GM12872 (cell line): ENCODE measurements around the gene TRA2A.
A peak's percentile ranks its signal among the peaks of the same experiment; 100 is the strongest.

Experiments used
- TF ChIP-seq, protein P1 (sequence below): IDR thresholded peaks from 3 replicates; pipeline ENCODE4 v1.5.1; 2011; ENCODE audit warnings: low read depth, mild to moderate bottlenecking, low read length, moderate library complexity; ENCODE audit not compliant: insufficient read depth

Gene TRA2A

DNA sequence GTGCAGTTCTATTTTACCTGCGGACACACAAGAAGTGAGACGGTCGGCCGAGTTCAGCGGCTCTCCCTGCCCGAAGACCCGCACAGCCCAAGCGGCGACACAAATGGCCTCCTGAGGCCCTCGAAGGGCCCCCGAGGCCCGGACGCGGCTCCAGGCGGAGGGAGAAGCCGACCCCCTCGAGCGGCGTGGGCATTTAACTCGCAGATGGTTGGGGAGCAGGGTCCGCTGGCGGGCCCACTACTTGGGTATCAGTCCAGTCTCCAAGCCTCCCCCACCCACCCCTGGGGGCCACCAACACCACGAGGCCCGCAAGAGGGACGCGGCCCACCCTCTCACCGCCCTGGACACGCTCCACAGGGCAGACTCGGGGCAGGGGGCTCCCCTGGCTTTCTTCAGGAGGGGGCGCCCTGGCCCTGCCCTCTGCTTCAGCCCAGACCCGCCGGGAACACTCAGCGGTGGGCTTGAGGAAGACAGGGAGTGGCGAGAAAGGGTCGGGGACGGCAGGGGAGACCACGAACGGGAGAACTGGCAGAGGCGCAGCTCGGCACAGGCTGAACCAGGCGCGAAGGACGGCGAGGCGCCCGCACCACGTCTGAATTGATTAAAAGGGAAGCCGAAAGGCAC is 63.1 kb downstream of the TRA2A start:
- TF ChIP-seq, protein P1, sequence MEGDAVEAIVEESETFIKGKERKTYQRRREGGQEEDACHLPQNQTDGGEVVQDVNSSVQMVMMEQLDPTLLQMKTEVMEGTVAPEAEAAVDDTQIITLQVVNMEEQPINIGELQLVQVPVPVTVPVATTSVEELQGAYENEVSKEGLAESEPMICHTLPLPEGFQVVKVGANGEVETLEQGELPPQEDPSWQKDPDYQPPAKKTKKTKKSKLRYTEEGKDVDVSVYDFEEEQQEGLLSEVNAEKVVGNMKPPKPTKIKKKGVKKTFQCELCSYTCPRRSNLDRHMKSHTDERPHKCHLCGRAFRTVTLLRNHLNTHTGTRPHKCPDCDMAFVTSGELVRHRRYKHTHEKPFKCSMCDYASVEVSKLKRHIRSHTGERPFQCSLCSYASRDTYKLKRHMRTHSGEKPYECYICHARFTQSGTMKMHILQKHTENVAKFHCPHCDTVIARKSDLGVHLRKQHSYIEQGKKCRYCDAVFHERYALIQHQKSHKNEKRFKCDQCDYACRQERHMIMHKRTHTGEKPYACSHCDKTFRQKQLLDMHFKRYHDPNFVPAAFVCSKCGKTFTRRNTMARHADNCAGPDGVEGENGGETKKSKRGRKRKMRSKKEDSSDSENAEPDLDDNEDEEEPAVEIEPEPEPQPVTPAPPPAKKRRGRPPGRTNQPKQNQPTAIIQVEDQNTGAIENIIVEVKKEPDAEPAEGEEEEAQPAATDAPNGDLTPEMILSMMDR = no peak

DNA sequence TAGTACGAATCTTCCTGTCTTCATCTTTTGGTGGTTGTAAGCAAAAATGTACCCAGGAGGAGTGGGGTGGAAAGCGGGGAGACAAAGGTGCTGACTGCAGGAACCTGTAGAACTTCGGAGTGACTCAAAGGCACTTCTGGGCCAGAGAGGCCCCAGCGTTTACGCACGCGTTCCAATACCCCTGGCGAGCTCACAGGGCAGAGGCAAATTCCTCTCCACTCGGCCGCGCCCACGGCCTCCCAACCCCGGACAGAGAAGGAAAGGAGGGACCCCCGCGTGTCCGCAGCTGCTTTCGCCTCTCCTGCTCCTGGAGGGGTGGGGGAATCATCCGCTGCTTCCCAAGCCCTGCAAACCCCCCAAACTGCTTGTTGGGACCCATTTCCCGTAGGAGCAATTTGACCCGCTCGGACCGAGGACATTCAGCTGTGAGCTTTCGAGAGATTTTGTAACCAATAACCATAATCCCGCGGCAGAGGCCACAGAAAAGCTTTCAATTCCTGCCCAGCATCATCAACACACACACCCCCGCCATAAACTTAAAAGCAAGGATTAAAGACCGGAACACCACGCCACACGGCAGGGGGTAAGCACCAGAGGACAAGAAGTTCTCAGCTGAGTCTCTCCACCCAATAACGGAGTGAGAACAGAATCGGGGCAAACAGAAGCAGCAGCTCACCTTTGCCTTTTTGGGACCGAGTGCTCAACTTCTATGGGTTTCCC is 63.8 kb downstream of the TRA2A start:
- TF ChIP-seq, protein P1 = no peak

DNA sequence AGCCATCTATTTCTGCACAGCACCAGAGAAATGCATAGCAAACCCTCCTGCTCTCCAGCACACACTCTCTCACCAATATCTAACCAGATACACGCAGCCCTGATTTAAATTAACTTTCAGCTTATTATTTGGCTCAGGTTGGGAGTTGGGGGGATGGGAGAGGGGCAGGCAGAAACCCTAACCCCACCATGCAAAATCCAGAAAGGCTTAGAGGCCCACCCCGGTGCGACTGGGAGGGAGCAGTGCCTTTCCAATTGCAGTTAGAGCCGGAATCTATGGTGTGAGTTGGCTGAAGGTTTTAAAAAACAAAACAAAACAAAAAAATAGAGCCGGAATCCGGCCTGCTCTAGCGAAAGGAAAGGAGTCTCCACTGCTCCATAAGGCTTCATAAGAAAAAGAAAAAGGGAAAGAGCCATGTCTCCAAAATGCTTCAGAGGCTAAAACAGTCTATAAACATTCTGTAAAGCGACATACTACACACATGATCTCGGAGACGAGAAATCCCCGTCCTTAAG is 64.4 kb downstream of the TRA2A start:
- TF ChIP-seq, protein P1 = no peak

DNA sequence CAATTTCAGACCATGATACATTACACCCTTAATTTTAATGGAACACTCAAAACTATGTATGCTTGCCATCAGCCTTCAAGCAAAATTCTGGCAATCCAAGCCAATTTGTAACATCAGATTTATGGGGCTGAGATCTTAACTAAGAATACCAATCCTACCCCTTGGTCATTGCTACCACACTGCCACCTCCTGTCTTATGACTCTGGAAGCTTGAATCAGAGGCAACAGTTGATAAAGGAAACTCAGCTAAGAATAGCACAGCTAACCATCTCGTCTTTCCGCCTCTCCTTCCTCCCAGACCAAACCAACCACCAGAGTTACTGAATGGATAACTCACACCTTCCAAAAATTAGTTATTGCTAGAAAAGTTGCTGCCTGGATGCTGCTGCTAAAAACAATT is 68.9 kb downstream of the TRA2A start:
- TF ChIP-seq, protein P1 = peak; percentile 21; the same call in 1 of the 3 replicates

DNA sequence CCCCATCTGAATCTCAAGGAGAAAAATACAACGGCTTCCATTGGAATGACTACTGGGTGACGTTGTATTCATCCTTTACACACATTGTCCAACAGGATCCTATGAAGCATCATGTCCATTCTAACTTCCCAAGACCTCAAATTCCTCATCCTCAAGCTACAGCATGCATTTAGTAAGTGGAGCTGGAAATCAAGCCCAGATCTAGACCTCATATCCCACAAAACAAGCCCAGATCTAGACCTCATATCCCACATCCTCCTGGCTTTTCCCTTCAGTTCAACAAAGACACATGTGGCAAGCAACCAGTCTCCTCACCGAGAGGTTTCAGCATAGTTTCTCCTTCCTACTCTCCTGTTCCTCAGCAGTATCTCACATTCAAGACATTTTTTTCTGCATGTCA is 73.7 kb downstream of the TRA2A start:
- TF ChIP-seq, protein P1 = no peak

DNA sequence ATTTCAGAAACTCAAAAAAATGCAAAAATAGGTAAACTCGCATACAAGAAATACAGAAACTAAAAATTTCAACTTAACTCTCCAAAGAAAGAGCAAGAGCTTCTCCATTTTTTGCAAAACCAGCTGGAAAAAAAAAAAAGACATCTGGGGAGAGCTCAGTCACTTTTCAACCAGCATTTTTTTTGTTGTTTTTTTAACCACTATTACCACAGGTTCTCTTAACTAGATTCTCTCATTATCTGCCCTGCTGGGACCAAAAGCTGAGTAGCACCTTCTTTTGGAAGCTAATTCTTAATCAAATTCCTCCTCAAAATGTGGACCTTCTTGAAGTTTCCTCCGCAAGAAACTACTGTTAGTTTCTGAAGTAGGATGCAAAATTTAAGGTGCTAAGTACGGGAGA is 75.7 kb downstream of the TRA2A start:
- TF ChIP-seq, protein P1 = no peak

DNA sequence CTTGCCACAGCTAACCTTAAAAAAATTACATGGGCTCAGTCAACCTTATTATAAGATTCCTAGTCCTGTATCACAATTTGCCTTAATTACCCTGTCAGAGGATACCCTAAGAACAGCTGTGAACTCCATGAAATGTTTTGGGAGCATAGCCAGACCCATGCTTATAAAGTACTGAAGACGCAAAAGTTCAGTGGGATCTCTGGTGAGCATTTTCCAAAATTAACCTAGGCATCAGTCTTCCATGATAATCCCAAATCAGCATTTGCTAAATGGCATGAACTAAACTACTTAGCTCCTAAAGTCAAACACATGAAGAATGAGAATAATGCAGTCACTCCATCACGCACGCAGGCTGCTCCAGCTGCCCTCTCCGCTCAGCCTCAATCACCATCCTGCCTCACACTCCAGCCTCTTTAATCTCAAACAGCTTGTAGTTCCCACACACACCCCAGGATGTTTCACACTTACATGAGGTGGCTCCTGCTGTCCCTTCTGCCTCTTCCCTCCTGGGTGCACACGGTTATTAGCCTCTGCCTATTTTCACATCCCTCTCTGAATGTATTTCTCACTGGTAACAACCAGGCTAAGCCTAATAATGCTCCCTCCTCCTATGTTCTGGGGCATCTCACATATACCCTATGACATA is 76.8 kb downstream of the TRA2A start:
- TF ChIP-seq, protein P1 = no peak
